ENCODE results near the gene MYO7B. TPM values are rescaled to one million over a fixed set of nuclear protein-coding genes. Genes with fewer than 3 reads are reported as not detected.

MYO7B gene
- total and polyA plus RNA-seq, 9 of the 15 experiments (the other 6 are each of a cell fraction or from before 2014, with no cell fraction given): 0.08 TPM; not detected in 8

GRCh38 chr2:127490283-127490682 lies 45.2 kb upstream of the MYO7B start:
- H3K9me1 ChIP-seq (ENCODE audit: control insufficient read depth, insufficient read depth, low read length): no peaks in the 10 kb centered on the region
- no TSS peak for BruUV-seq (replicated peaks)
- H3K79me2 ChIP-seq (ENCODE audit: control insufficient read depth, insufficient read depth, low read length): no peaks in the 10 kb centered on the region
- FAIRE-seq (no peak), ATAC-seq (no peak), DNase-seq (ENCODE audit: extremely low read depth in 1 of 4, low spot score in 3 of 4) (no peak)
- no peaks in the 10 kb centered on the region for H3K9me3 ChIP-seq (replicated peaks; ENCODE audit: control insufficient read depth, insufficient read depth, low read depth, low read length)
- no peaks in the 10 kb centered on the region for H3K4me1 ChIP-seq (replicated peaks in 1 of 2; ENCODE audit: control insufficient read depth in 2 of 2, insufficient read depth in 2 of 2, low read length in 2 of 2)
- no peak overlapping the region for H3K27ac ChIP-seq (ENCODE audit: extremely low read depth, low read depth, low read length)
- TF ChIP-seq CHD1 (IDR thresholded peaks at IDR 0.05; ENCODE audit: low read length): no peak
- no peak for TF ChIP-seq HNRNPLL (IDR thresholded peaks at IDR 0.05; ENCODE audit: low read depth, low read length, poor library complexity, severe bottlenecking)
- no peak for TF ChIP-seq HDGF (IDR thresholded peaks at IDR 0.05)
- TF ChIP-seq BCL6 (CRISPR knock-in tag; IDR thresholded peaks at IDR 0.05): no peak
- TF ChIP-seq PRPF4 (IDR thresholded peaks at IDR 0.05; ENCODE audit: insufficient read depth, low read depth, low read length, poor library complexity, severe bottlenecking): no peak
- in situ Hi-C loops (cut with MboI): no loop called here
- H4K20me1 ChIP-seq (replicated peaks; ENCODE audit: control insufficient read depth, insufficient read depth, low read length): no peaks in the 10 kb centered on the region
- no peak overlapping the region for H2AFZ ChIP-seq (ENCODE audit: low read depth, low read length)
- POLR2A ChIA-PET: interaction anchor here (1.3 kb wide), 1 partner anchor 10 kb away, joined by 6 read pairs; no protein-coding TSS in a partner anchor
- intact Hi-C loops (cut with micrococcal nuclease): no loop called here
- no peak overlapping the region for H3K4me3 ChIP-seq
- 95% methylated on average over 4 of the region's 4 CpGs for WGBS (ENCODE audit: insufficient coverage, low coverage, missing lambda C conversion rate)
- no peaks in the 10 kb centered on the region for H3K27me3 ChIP-seq (ENCODE audit: control insufficient read depth in 2 of 2, insufficient read depth in 2 of 2, low read length in 2 of 2)
- H3K36me3 ChIP-seq (ENCODE audit: control insufficient read depth, insufficient read depth, low read length): peaks cover 96% of the 10 kb centered on the region
- CTCF ChIA-PET (ENCODE audit: low intra/inter-chr PET ratio): no interaction called here
- no peak overlapping the region for H3K9ac ChIP-seq (ENCODE audit: insufficient read depth in 1 of 2, low read depth in 2 of 2, low read length in 2 of 2)
- no peak overlapping the region for H3K4me2 ChIP-seq (ENCODE audit: insufficient read depth, low read length)

- intact Hi-C loops (cut with micrococcal nuclease): no loop called here
- TF ChIP-seq SMARCC2 (IDR thresholded peaks at IDR 0.05; ENCODE audit: low read depth) (no peak), ZNF282 (CRISPR knock-in tag; IDR thresholded peaks at IDR 0.05) (no peak), CC2D1A (IDR thresholded peaks at IDR 0.05) (no peak), ZNF583 (CRISPR knock-in tag; IDR thresholded peaks at IDR 0.05) (no peak), CEBPB (tag; IDR thresholded peaks at IDR 0.05) (peak; percentile 99), CEBPG (CRISPR knock-in tag; IDR thresholded peaks at IDR 0.05) (peak; percentile 53; the same call in 1 of the 2 replicates), CEBPG (tag; conservative IDR thresholded peaks at IDR 0.05 in 1 of 2, IDR thresholded peaks at IDR 0.05 in 1 of 2) (peak; percentile 96 to 98), ZNF518B (CRISPR knock-in tag; IDR thresholded peaks at IDR 0.05) (no peak)
- TF ChIP-seq, protein P1, sequence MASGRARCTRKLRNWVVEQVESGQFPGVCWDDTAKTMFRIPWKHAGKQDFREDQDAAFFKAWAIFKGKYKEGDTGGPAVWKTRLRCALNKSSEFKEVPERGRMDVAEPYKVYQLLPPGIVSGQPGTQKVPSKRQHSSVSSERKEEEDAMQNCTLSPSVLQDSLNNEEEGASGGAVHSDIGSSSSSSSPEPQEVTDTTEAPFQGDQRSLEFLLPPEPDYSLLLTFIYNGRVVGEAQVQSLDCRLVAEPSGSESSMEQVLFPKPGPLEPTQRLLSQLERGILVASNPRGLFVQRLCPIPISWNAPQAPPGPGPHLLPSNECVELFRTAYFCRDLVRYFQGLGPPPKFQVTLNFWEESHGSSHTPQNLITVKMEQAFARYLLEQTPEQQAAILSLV (tag; IDR thresholded peaks at IDR 0.05): 0 out of 2 replicates have a peak, but pooled peaks have one; percentile 49
Measured at GRCh38 chr2:127498386-127498785, 37.1 kb upstream of the MYO7B start.

More at GRCh38 chr2:127498386-127498785, 37.1 kb upstream of the MYO7B start:
- Histone ChIP-seq H3K9me1 (ENCODE audit: control insufficient read depth, insufficient read depth, low read length) (no peaks in the 10 kb centered on the region), H3K27me3 (ENCODE audit: control insufficient read depth in 2 of 2, insufficient read depth in 2 of 2, low read length in 2 of 2) (no peaks in the 10 kb centered on the region), H3K27ac (ENCODE audit: extremely low read depth, low read depth, low read length) (no peak overlapping the region), H3K4me2 (ENCODE audit: insufficient read depth, low read length) (no peak overlapping the region), H3K9me3 (replicated peaks; ENCODE audit: control insufficient read depth, insufficient read depth, low read depth, low read length) (no peaks in the 10 kb centered on the region), H3K9ac (ENCODE audit: insufficient read depth in 1 of 2, low read depth in 2 of 2, low read length in 2 of 2) (no peak overlapping the region), H3K79me2 (ENCODE audit: control insufficient read depth, insufficient read depth, low read length) (no peaks in the 10 kb centered on the region), H4K20me1 (replicated peaks; ENCODE audit: control insufficient read depth, insufficient read depth, low read length) (no peaks in the 10 kb centered on the region), H3K4me3 (no peak overlapping the region), H2AFZ (ENCODE audit: low read depth, low read length) (no peak overlapping the region), H3K4me1 (replicated peaks in 1 of 2; ENCODE audit: control insufficient read depth in 2 of 2, insufficient read depth in 2 of 2, low read length in 2 of 2) (no peaks in the 10 kb centered on the region), H3K36me3 (ENCODE audit: control insufficient read depth, insufficient read depth, low read length) (peaks cover 94% of the 10 kb centered on the region)
- ChIA-PET CTCF (ENCODE audit: low intra/inter-chr PET ratio) (no interaction called here), POLR2A (no interaction called here)
- FAIRE-seq (no peak), DNase-seq (ENCODE audit: extremely low read depth in 1 of 4, low spot score in 3 of 4) (no peak), ATAC-seq (no peak)
- WGBS (ENCODE audit: insufficient coverage, low coverage, missing lambda C conversion rate): 84% methylated on average over 2 of the region's 2 CpGs
- in situ Hi-C loops (cut with MboI): no loop called here
- BruUV-seq (replicated peaks): no TSS peak

Measured in K562 (cell line).